HCT116 (cell line): Measurements from ENCODE around the gene ASAP2.

ENCODE experiments used
- ATF3 ChIP-seq: IDR thresholded peaks from 2 replicates; pipeline ENCODE4 v1.6.1; 2012
- CTCF ChIP-seq, 3 experiments: fragments of 200-600 bp in 1 of 3; sonication (generic) in 1 of 3; IDR thresholded peaks in 2 of 3; conservative IDR thresholded peaks in 1 of 3; 2 replicates each; pipeline ENCODE4 v1.5.1; 2012 to 2017; ENCODE audit warnings: low read depth in 2 of 3, low read length in 2 of 3, antibody characterized with exemption in 1 of 3, borderline replicate concordance in 1 of 3, control low read depth in 1 of 3, mild to moderate bottlenecking in 1 of 3, mixed read lengths in 1 of 3, mixed run types in 1 of 3, moderate library complexity in 1 of 3; ENCODE audit not compliant: insufficient read depth in 1 of 3
- EGR1 ChIP-seq: IDR thresholded peaks from 2 replicates; pipeline ENCODE4 v1.6.1; 2012; ENCODE audit warnings: low read depth
- EZH2 ChIP-seq: fragments of 200-600 bp; sonication (generic); IDR thresholded peaks from 2 replicates; pipeline ENCODE4 v1.6.1; 2017; ENCODE audit warnings: antibody characterized with exemption, mixed run types
- EZH2phosphoT487 ChIP-seq: fragments of 200-600 bp; IDR thresholded peaks from 2 replicates; pipeline ENCODE4 v1.6.1; 2018; ENCODE audit warnings: antibody characterized with exemption, borderline replicate concordance
- POLR2A ChIP-seq: IDR thresholded peaks from 2 replicates; pipeline ENCODE4 v1.7.0; 2011; ENCODE audit warnings: borderline replicate concordance; ENCODE audit not compliant: insufficient read depth, insufficient read length; ENCODE audit errors: extremely low read depth
- POLR2AphosphoS5 ChIP-seq: IDR thresholded peaks from 2 replicates; pipeline ENCODE4 v1.6.1; 2011; ENCODE audit warnings: mild to moderate bottlenecking, low read depth, low read length, moderate library complexity
- TF ChIP-seq, protein P1 (sequence below): IDR thresholded peaks from 2 replicates; pipeline ENCODE4 v1.6.1; 2012; ENCODE audit warnings: low read depth

GRCh38 chr2:9294764-9295163 is 88.2 kb downstream of the ASAP2 start:
- TF ChIP-seq, protein P1, sequence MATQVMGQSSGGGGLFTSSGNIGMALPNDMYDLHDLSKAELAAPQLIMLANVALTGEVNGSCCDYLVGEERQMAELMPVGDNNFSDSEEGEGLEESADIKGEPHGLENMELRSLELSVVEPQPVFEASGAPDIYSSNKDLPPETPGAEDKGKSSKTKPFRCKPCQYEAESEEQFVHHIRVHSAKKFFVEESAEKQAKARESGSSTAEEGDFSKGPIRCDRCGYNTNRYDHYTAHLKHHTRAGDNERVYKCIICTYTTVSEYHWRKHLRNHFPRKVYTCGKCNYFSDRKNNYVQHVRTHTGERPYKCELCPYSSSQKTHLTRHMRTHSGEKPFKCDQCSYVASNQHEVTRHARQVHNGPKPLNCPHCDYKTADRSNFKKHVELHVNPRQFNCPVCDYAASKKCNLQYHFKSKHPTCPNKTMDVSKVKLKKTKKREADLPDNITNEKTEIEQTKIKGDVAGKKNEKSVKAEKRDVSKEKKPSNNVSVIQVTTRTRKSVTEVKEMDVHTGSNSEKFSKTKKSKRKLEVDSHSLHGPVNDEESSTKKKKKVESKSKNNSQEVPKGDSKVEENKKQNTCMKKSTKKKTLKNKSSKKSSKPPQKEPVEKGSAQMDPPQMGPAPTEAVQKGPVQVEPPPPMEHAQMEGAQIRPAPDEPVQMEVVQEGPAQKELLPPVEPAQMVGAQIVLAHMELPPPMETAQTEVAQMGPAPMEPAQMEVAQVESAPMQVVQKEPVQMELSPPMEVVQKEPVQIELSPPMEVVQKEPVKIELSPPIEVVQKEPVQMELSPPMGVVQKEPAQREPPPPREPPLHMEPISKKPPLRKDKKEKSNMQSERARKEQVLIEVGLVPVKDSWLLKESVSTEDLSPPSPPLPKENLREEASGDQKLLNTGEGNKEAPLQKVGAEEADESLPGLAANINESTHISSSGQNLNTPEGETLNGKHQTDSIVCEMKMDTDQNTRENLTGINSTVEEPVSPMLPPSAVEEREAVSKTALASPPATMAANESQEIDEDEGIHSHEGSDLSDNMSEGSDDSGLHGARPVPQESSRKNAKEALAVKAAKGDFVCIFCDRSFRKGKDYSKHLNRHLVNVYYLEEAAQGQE = no peak
- TF ChIP-seq EGR1 (no peak), CTCF (IDR thresholded peaks at IDR 0.05 in 2 of 3, conservative IDR thresholded peaks at IDR 0.05 in 1 of 3; ENCODE audit: borderline replicate concordance in 1 of 3, insufficient read depth in 1 of 3, low read depth in 2 of 3, low read length in 2 of 3) (no peak), EZH2phosphoT487 (no peak), ATF3 (no peak), POLR2A (no peak), EZH2 (no peak), POLR2AphosphoS5 (no peak)
